Fibroblast of skin of left quadriceps (primary cell): ENCODE results near the gene CDX1.

Source experiments
- DNase-seq, 2 experiments: peaks; one replicate each; pipeline ENCODE4 v3.0.0-alpha.2; 2013; ENCODE audit warnings: low read depth in 2 of 2

The CDX1 gene

DNA sequence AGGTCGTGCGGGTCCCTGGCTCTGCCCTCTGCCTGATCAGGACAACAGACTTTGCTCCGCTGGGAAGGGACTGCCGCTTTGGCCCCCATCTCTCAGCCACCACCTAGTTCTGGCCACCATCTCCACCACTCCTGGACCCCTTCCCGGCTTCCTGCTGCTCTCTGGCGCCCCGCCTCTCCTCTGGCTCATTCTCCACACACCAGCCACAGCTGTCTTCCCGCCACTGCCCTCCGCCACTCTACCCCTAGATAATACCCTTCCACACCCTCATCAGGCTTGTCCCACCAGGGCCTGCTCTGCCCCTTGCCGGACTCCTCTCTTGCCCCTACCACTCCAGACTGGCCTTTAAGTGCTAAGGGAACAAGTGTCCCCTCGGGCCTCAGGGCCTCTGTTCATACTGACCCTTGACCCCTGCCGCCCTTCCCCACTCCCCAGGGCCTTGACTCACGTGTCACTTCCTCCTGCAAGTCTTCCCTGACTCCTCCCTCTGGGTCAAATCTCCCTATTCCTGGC is 3.0 kb upstream of the CDX1 start:
- DNase-seq: no peak

DNA sequence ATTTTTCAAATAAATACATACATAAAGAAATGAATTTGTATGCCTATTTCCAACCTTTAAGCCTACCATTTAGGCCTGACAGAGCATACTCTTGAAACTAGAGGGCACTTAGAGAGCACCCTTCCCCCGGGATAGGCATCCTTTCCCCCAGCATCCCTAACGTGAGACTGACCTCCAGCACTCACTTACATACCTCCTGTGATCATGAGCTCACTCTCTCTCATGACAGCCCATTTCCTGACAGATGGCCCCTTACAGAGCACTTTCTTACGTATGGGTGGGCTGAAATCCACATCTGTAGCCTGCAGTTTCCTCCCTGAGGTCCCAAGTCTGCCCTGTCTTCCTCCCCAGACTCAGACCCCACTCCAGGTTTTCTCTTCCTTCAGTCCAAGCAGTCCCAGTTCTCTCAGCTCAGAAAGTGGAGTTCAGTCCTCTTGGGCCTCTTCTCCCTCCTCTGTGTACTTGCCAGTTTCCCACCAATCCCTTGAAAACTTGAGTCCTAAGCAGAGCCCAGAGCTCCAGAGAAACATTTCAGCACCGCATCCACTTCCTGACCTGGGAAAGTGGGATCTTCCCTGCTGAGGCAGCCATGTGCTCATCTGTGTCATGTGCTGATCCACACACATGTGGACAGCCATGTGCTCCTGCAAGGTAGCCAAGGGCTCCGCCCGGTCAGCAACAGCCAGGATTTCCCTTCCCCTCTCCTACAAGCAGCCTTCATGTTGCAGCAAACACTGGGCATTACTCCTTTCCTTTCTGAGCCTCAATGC is 2.2 kb upstream of the CDX1 start:
- DNase-seq: no peak

DNA sequence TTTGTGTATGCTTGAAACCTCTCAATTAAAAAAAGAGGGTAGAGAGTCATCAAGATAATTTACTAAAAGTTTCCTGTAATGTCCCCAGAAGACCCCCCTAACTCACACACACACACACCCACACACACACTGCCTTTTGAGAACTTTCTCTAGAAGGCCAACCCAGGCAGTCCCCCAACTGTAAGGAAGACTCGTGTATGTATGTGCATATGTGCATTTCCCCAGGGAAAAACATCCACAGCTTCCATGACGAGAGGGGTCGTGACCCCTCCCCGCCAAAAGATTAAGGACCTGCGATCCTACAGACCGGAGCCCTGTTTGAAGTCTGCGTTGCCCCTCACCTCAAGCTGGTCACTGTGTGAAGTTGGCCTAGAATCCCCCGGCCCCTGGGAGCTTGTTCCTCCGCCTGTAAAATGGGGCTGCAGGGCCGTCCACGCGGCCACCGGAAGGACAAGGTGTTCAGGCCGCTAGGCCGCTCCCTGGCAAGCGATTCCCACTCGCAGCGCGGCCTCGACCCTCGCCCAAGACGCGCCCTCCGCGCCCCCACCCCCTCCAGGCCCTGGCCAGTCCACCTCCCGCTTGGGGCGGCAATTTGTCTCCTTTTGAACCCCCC is 435 bp upstream of the CDX1 start:
- no peak for DNase-seq

DNA sequence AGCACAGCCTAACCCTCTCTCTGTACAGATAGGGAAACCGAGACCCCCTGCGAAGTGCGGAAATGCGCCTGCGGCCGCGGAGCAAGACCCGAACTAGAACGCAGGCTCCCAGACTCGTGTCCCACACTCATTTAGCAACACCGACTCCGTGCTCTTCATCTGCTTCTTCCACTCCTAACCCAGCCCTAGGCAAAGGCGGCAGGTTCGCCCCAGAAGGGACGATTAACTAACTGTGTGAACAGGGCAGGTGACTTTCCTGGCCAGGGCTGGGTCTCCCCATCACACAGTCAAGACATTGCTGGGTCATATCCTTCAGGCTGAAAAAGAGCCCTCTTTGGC is 903 bp downstream of the CDX1 start:
- no peak for DNase-seq

- no peak for DNase-seq
Measured at GRCh38 chr5:150167908-150168307, 1.3 kb downstream of the CDX1 start.

DNA sequence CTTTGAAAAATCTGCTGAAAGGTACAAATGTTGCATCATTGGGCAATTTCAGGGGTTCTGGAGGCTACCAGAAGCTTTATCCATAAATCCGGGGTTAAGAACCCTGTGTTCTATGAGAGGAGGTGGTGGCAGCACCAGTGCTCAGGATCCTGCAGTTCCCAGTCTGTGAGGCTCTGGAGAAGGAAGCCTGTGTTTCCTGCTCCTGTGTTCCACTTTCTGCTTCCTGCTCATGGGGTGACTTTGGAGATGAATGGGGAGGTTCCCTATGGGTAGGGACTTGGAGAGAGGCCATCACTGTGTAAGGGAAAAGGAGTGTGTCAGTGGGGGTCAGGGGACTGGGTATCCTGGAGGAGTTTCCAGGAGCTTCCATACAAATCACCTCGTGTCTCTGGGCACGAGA is 2.3 kb downstream of the CDX1 start:
- no peak for DNase-seq

- DNase-seq: no peak
Measured at GRCh38 chr5:150172145-150172544, 5.6 kb downstream of the CDX1 start.

DNA sequence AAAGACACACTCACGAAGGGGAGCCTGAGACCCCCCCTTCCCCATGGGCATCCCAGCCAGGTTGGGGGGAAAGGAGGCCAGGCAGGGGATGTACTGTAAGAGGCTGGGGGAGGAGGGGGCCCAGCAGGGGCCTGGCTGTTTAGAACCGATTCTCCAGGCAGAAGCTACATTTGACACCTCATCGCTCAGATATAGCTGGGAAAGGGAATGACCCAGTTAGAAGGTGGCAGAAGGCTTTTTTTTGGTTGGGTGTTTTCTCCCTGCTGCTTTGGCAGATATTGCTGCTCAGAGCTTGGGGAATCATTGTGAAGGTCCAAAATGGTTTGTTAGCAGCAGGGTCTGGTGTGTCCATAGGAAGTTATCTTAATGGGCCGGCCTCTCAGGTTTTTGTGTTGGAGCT is 6.0 kb downstream of the CDX1 start:
- DNase-seq: no peak

DNA sequence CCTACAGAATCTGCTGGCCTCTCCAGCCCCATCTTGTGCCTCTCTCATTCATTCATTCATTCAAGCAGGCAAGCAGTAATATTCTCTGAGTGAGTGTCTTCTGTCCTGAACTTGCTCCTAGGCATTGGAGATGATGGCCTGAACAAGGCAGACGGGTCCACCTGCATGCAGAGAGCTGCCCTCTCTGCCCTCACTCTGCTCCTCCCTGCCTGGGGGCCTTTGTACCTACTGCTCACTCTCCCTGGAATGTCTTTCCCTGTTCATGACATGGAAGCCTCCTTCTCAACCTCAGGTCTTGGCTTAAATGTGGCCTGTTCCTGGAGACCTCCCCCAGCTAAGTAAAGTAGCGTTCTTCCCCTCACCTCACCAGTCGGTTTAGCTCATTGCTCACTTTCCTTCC is 6.6 kb downstream of the CDX1 start:
- no peak for DNase-seq

DNA sequence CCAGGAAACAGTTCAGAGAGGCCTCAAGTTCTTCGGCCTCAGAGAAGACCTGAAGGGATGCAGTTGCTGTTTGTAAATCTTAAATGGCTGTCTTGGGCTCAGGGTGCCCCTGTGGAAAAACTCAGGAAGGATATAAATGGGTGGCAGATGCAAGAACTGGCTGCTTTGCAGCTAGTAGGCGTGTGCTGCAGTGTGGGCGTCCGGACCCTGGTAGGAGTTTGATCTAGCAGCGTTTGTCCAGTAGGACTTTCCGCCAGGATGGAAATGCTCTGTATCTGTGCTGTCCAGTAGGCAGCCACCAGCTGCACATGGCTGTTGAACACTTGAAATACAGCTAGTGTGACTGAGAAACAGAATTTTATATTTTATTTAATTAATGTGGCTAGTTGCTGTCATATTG is 7.7 kb downstream of the CDX1 start:
- no peak for DNase-seq

- DNase-seq: no peak
Measured at GRCh38 chr5:150175076-150175475, 8.5 kb downstream of the CDX1 start.

DNA sequence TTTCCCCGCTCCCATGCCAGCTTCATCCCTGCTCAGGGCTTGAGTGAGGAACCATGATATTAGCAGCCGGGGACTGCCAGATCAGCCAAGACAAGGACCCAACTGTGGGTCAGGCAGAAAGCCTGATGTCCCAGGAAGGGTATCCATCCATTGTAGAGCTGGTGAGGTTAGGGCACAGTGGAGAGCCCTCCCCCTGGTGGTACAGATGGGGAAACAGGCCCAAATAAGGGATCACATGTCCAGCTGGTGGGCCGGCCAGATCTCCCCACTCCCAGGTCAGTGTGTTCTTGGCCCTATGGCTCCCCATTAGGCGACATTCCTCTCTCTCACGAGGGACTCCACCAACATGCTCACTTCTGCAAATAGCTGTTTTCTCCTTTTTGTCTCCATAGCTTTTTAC is 9.0 kb downstream of the CDX1 start:
- no peak for DNase-seq

DNA sequence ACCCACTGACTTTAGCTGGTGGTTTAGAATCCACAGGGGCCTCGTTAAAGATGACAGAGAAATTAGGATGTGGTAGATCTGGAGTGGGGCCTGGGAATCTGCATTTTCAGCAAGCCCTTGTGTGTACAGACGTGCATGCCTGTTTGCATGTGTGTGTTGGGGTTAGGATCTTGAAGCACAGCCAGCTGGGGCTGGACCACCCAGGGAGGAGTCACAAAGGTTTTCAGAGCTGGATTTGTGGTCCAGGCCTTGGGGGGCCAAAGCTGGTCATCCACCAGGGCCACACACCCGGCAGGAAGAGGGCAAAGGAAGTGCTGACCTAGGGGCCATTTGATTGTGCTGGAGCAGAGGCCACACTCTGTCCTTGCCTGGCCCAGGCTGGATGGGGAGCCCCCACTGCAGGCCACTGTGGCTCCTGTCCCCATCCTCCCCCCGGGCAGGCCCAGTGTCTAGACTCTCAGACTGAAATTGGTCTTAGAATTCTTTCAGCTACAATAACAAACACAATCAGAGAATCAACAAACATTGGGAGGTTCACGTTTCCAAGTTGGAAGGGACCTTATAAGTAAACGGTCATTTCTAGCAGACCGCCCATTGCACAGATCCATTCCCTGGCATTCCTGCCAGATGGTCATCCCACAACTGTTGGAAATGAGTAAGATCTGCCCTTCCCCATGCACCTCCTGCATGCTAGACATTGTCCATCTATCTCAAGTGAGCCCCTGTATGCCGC is 10.3 kb downstream of the CDX1 start:
- DNase-seq: no peak

DNA sequence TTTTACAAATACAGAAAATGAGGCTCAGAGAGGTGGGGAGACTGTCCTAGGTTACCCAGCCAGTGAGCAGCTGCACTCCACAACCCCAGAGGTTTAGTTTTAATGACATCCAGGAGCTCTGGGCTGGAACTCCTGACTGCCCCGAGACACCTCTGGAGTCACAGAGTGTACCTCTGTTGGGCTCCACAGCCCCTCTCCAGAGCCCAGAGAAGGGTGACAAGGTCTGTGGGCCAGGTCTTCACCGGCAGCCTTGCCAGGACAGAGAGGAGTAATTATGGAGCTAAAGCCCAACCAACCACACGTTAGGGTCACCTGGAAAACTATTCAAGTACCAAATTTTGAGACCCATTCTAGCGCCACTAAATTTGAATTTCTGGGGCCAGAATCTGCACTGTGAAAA is 11.1 kb downstream of the CDX1 start:
- no peak for DNase-seq

GRCh38 chr5:150178262-150178661 is 11.7 kb downstream of the CDX1 start:
- DNase-seq: no peak

DNA sequence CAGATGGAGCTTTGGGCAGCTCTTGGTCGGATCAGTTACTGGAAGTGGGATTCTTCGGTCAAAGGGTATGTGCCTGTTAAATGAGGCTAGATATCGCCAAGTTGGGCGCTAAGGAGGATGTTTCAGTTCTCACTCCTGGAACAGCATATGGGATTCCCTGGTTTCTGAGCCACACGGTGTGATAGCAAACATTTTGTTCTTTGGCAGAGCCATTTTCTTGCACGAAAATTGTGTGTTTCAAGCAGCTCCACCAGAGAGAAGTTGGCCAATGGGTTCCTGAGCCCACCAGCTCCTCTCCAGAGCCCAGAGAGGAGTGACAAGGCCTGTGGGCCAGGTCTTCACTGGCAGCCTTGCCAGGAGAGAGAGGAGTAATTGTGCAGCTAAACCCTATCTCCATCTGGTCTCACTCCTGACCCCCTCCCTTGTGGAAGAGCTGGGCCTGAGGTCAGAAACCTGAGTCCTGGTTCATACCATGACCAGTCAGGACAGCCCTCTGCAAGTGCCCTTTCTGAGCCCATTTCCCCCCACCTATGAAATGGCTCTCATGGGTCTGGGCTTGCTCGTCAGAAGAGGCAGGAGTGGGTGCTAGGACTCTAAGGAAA is 12.5 kb downstream of the CDX1 start:
- no peak for DNase-seq

- DNase-seq: no peak
Measured at GRCh38 chr5:150180241-150181026, 13.9 kb downstream of the CDX1 start.

- DNase-seq: no peak
Measured at GRCh38 chr5:150181027-150181426, 14.4 kb downstream of the CDX1 start.

DNA sequence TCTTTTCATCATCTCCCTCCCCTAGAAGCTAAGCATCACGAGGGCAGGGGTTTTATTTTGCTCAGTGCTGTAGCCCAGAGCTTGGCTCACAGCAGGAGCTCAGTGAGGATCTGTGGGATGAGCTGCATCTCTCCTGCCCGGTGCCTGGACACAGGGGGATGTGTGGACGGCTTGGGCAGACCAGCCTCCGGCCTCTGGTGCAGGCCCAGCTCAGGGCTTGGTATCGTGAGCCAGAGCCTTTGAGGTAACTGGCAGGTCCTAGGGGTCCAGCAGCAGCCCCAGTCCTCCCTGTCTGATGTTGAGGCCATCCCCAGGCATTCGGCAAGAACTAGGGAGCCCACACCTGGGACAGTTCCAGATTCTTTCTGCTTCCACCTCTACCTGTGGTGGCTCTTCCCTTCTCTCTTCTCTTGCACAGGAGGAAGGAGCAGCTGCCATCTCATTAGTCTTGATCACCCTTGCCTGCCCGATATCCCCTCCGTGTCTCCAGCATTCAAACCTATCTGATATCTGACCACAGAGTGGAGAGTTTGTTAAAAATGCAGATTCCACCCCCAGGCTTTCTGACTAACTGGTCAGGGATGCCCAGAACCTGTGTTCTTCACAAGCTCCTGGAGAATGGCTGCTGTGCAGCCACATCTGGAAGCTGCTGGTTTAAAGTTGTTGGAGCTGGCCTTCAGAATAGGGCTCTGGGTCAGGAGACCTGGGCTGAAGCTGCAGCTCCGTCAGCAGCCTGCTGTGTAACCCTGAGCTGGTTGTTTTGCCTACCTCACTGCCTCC is 15.4 kb downstream of the CDX1 start:
- DNase-seq: no peak

DNA sequence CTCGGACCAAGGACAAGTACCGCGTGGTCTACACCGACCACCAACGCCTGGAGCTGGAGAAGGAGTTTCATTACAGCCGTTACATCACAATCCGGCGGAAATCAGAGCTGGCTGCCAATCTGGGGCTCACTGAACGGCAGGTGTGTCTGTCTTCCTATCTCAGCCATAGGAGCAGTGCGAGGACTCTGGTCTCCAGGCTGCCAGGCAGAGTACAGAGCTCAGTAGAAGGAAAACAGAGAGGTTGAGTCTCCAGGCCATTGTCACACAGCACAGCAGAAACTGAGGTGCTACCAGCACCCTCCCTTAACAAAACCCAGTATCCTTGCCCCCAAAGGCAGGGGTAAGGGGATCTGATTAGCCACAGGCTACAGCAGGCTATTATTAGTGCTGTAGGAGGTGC is 16.2 kb downstream of the CDX1 start:
- DNase-seq: no peak

DNA sequence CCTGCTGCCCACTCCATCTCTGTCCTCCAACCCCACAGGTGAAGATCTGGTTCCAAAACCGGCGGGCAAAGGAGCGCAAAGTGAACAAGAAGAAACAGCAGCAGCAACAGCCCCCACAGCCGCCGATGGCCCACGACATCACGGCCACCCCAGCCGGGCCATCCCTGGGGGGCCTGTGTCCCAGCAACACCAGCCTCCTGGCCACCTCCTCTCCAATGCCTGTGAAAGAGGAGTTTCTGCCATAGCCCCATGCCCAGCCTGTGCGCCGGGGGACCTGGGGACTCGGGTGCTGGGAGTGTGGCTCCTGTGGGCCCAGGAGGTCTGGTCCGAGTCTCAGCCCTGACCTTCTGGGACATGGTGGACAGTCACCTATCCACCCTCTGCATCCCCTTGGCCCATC is 16.9 kb downstream of the CDX1 start:
- no peak for DNase-seq
